Skeletal muscle cell (primary cell): Measurements from ENCODE around the gene PEX12.
"Not testable (repeated sequence)": the region's sequence is repeated elsewhere in the genome, so short reads cannot be mapped to it uniquely, and the experiment has no call there.

ENCODE experiments used
- DNase-seq: peaks from one replicate; pipeline ENCODE4 v3.0.0-alpha.2; 2010; ENCODE audit warnings: low read depth
- H3K4me3 ChIP-seq: 2 replicates; pipeline ENCODE4 v1.5.1; 2011; ENCODE audit warnings: low read depth, mild to moderate bottlenecking, control low read depth, low read length, moderate library complexity

Gene PEX12

GRCh38 chr17:35541434-35541833 lies 36.9 kb downstream of the PEX12 start:
- DNase-seq, result no peak
- no peak overlapping the region for H3K4me3 ChIP-seq

GRCh38 chr17:35540589-35541404 lies 37.6 kb downstream of the PEX12 start:
- peak; percentile 18 for DNase-seq
- H3K4me3 ChIP-seq, result no peak overlapping the region

GRCh38 chr17:35539659-35540026 lies 38.7 kb downstream of the PEX12 start:
- H3K4me3 ChIP-seq, result no peak overlapping the region

GRCh38 chr17:35537601-35538141 lies 40.7 kb downstream of the PEX12 start, which contains the start of gene SLFN12L:
Gene SLFN12L (minus strand): TSS chr17:35537678. CDS start chr17:35522364, 15,314 bp downstream.
- no peak within 1 kb of the TSS for H3K4me3 ChIP-seq
- no peak for DNase-seq

More at GRCh38 chr17:35539659-35540026, 38.7 kb downstream of the PEX12 start:
- no peak for DNase-seq

- no peak for DNase-seq
- H3K4me3 ChIP-seq, result no peak overlapping the region
These were observed 41.7 kb downstream of the PEX12 start for GRCh38 chr17:35536664-35537171.

- H3K4me3 ChIP-seq, DNase-seq: not testable (repeated sequence)
These were observed 43.0 kb downstream of the PEX12 start for GRCh38 chr17:35535406-35535805.

GRCh38 chr17:35534576-35535093 lies 43.7 kb downstream of the PEX12 start:
- H3K4me3 ChIP-seq, result no peak overlapping the region
- no peak for DNase-seq

GRCh38 chr17:35531160-35531559 lies 47.2 kb downstream of the PEX12 start:
- no peak overlapping the region for H3K4me3 ChIP-seq
- DNase-seq, result no peak

- no peak overlapping the region for H3K4me3 ChIP-seq
- DNase-seq, result no peak
These were observed 48.5 kb downstream of the PEX12 start for GRCh38 chr17:35529866-35530265.

GRCh38 chr17:35529326-35529725 lies 49.0 kb downstream of the PEX12 start:
- not testable (repeated sequence) for DNase-seq, H3K4me3 ChIP-seq
